Thoracic aorta (tissue), 2 donors: ENCODE data around the gene RNF128. TPM values are rescaled to one million over a fixed set of nuclear protein-coding genes. Genes with fewer than 3 reads are reported as not detected.

ENCODE experiments used
- ATAC-seq: fragments of 150-250 bp; one replicate; pipeline ENCODE4 v1.8.0; 2017; ENCODE audit warnings: low read depth; ENCODE audit not compliant: insufficient number of reproducible peaks, low FRiP score
- DNase-seq: peaks from one replicate; pipeline ENCODE4 v3.0.0-alpha.2; 2020; ENCODE audit warnings: low spot score
- H3K27ac ChIP-seq, 2 donors: fragments of 200-600 bp; sonication (generic); 1 replicate in 1 of 2; 2 replicates in 1 of 2; pipeline ENCODE4 v1.5.1; 2016; ENCODE audit warnings: mild to moderate bottlenecking in 2 of 2, moderate library complexity in 2 of 2
- H3K27me3 ChIP-seq: fragments of 200-600 bp; sonication (generic); replicated peaks from 2 replicates; pipeline ENCODE4 v1.6.0; 2016; ENCODE audit warnings: mild to moderate bottlenecking; ENCODE audit not compliant: insufficient read depth
- H3K36me3 ChIP-seq: fragments of 200-600 bp; sonication (generic); one replicate; pipeline ENCODE4 v1.5.1; 2016
- H3K4me1 ChIP-seq, 2 donors: fragments of 200-600 bp; sonication (generic); 1 replicate in 1 of 2; 2 replicates in 1 of 2; pipeline versions ENCODE4 v1.5.1 to v1.6.0; 2016; ENCODE audit warnings: low read depth in 2 of 2, mild to moderate bottlenecking in 1 of 2; ENCODE audit not compliant: control insufficient read depth in 1 of 2
- H3K4me3 ChIP-seq: fragments of 200-600 bp; sonication (generic); 2 replicates; pipeline ENCODE4 v1.5.1; 2016; ENCODE audit warnings: mild to moderate bottlenecking
- H3K9me3 ChIP-seq: fragments of 200-600 bp; sonication (generic); 2 replicates; pipeline ENCODE4 v1.5.1; 2016
- CTCF ChIP-seq: fragments of 200-600 bp; sonication (generic); IDR thresholded peaks from one replicate; pipeline ENCODE4 v1.5.1; 2019; ENCODE audit warnings: antibody characterized with exemption
- total RNA-seq, 2 donors: library from RNA; depleted of rRNA; stranded (reverse); fragments of >200 nt; gene quantifications; one replicate each; pipeline versions ENCODE4 v1.1.0 to v1.2.3, GENCODE V29; 2016

RNF128 gene
- total RNA-seq, 2 donors from 2014 or later, result not detected

- no peak for TF ChIP-seq CTCF
- H3K27me3 ChIP-seq, result no peaks in the 10 kb centered on the region
- ATAC-seq, result no peak
Observed at GRCh38 chrX:106728337-106728736, 1.8 kb downstream of the RNF128 start.

GRCh38 chrX:106730401-106730800, 3.9 kb downstream of the RNF128 start:
- Histone ChIP-seq H3K36me3 (no peaks in the 10 kb centered on the region), H3K9me3 (no peaks in the 10 kb centered on the region), H3K27ac (no peak overlapping the region), H3K27me3 (no peaks in the 10 kb centered on the region), H3K4me1 (no peaks in the 10 kb centered on the region), H3K4me3 (no peak overlapping the region)
- ATAC-seq (no peak), DNase-seq (no peak)
- no peak for TF ChIP-seq CTCF

More at GRCh38 chrX:106728337-106728736, 1.8 kb downstream of the RNF128 start:
- no peaks in the 10 kb centered on the region for H3K36me3 ChIP-seq
- H3K4me3 ChIP-seq, result no peak overlapping the region
- H3K4me1 ChIP-seq, result no peaks in the 10 kb centered on the region
- DNase-seq, result no peak
- no peak overlapping the region for H3K27ac ChIP-seq
- H3K9me3 ChIP-seq, result no peaks in the 10 kb centered on the region

DNA sequence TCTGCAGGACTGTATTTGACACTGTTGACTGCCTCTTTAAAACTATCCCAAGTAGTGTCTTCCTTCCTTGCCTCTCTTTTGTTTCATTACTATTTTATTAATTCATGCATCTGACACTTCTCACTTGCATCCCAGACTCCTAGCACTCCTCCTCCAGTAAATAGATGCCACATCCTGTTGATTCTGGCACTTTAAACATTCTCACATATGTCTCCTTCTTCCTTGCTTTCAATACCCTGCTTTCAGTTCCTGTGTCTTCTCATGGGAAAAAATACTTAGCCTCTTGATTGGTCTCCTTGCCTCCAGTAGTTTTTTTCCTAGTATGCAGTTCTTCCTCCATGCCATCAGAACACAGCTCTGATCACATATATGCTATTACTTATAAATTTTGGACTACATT, 5.1 kb downstream of the RNF128 start:
- no peak for TF ChIP-seq CTCF
- ATAC-seq, result no peak
- H3K27ac ChIP-seq, result no peak overlapping the region
- no peaks in the 10 kb centered on the region for H3K4me1 ChIP-seq
- no peaks in the 10 kb centered on the region for H3K9me3 ChIP-seq
- H3K36me3 ChIP-seq, result no peaks in the 10 kb centered on the region
- no peaks in the 10 kb centered on the region for H3K27me3 ChIP-seq
- H3K4me3 ChIP-seq, result no peak overlapping the region
- DNase-seq, result no peak

- H3K9me3 ChIP-seq, result no peaks in the 10 kb centered on the region
- H3K36me3 ChIP-seq, result no peaks in the 10 kb centered on the region
- no peak for ATAC-seq
- no peak overlapping the region for H3K27ac ChIP-seq
- no peak overlapping the region for H3K4me3 ChIP-seq
- no peak for TF ChIP-seq CTCF
- no peak for DNase-seq
- no peaks in the 10 kb centered on the region for H3K27me3 ChIP-seq
- no peaks in the 10 kb centered on the region for H3K4me1 ChIP-seq
Observed at GRCh38 chrX:106734827-106735226, 8.3 kb downstream of the RNF128 start.

- Histone ChIP-seq H3K36me3 (no peaks in the 10 kb centered on the region), H3K9me3 (no peaks in the 10 kb centered on the region)
- no peak for ATAC-seq
Observed at GRCh38 chrX:106740193-106740780, 13.8 kb downstream of the RNF128 start.

More at GRCh38 chrX:106740193-106740780, 13.8 kb downstream of the RNF128 start:
- Histone ChIP-seq H3K4me1 (no peaks in the 10 kb centered on the region), H3K4me3 (no peak overlapping the region), H3K27ac (no peak overlapping the region), H3K27me3 (no peaks in the 10 kb centered on the region)
- no peak for DNase-seq
- TF ChIP-seq CTCF, result no peak
